Activated naive CD4-positive, alpha-beta T cell treated with anti-CD3 and anti-CD28 coated beads for 36 hours (primary cell): Measurements from ENCODE around the gene PLCD3. TPM values are rescaled to one million over a fixed set of nuclear protein-coding genes. Genes with fewer than 3 reads are reported as not detected.

Experiments used
- CTCF ChIA-PET: fragments of 350-600 bp; sonication (Branson Sonifier 250); formaldehyde crosslinking; loops from one replicate; lab custom pipeline; 2021; ENCODE audit warnings: antibody characterized with exemption; lab: Charles Lee
- DNase-seq: peaks from one replicate; pipeline ENCODE4 v3.0.0-alpha.2; 2020
- H3K27ac Mint-ChIP-seq: one replicate; pipeline ENCODE4 v1.8.0; 2021; ENCODE audit warnings: mild to moderate bottlenecking, mixed read lengths
- H3K27me3 Mint-ChIP-seq: one replicate; pipeline ENCODE4 v1.8.0; 2021; ENCODE audit warnings: low read depth, mixed read lengths
- H3K36me3 Mint-ChIP-seq: one replicate; pipeline ENCODE4 v1.8.0; 2021; ENCODE audit warnings: low read depth, mixed read lengths
- H3K4me1 Mint-ChIP-seq: one replicate; pipeline ENCODE4 v1.8.0; 2021; ENCODE audit warnings: low read depth, mixed read lengths
- H3K4me3 Mint-ChIP-seq: one replicate; pipeline ENCODE4 v1.8.0; 2021; ENCODE audit warnings: mild to moderate bottlenecking, moderate library complexity, mixed read lengths
- H3K9me3 Mint-ChIP-seq: one replicate; pipeline ENCODE4 v1.8.0; 2021; ENCODE audit warnings: mixed read lengths
- intact Hi-C: fragments of 100-400 bp; cut with micrococcal nuclease; formaldehyde crosslinking; loops from one replicate; pipeline ENCODE4 v1.15.1; 2023
- total RNA-seq, 2 experiments: library from RNA; stranded (reverse); gene quantifications; one replicate each; pipeline ENCODE4 v1.2.3, GENCODE V29; 2021

PLCD3 gene
- total RNA-seq, 2 experiments from 2014 or later, result 2.4 TPM

- Mint-ChIP-seq H3K9me3 (no peaks in the 10 kb centered on the region), H3K27me3 (no peaks in the 10 kb centered on the region), H3K27ac (peak overlapping the region; percentile 96), H3K4me3 (peak overlapping the region; percentile 96), H3K36me3 (peaks cover 23% of the 10 kb centered on the region), H3K4me1 (peaks cover 29% of the 10 kb centered on the region)
- DNase-seq, result no peak
- intact Hi-C loops, result no loop called here
- CTCF ChIA-PET, result interaction anchor here (4.1 to 16.6 kb wide), 3 partner anchors 12 to 35 kb away, joined by 22 to 252 read pairs (median 93); partner anchors contain the start of genes ACBD4, HEXIM1 and PLCD3
Measured at GRCh38 chr17:45162025-45162687, 29.8 kb upstream of the PLCD3 start.

GRCh38 chr17:45161288-45162024 is 29.1 kb upstream of the PLCD3 start, which contains the start of gene HEXIM2:
TSS of gene HEXIM2 (plus strand) at chr17:45161875. CDS start at chr17:45162794, 919 bp downstream.
- no peaks in the 10 kb centered on the region for H3K27me3 Mint-ChIP-seq
- peaks cover 23% of the 10 kb centered on the region for H3K36me3 Mint-ChIP-seq
- peaks cover 32% of the 10 kb centered on the region for H3K4me1 Mint-ChIP-seq
- CTCF ChIA-PET, result interaction anchor here (0.6 to 16.6 kb wide), 6 partner anchors 11 to 36 kb away, joined by 3 to 252 read pairs (median 14); partner anchors contain the start of genes ACBD4, HEXIM1 and PLCD3
- peak within 1 kb of the TSS; percentile 96 for H3K27ac Mint-ChIP-seq
- no peaks in the 10 kb centered on the region for H3K9me3 Mint-ChIP-seq
- peak within 1 kb of the TSS; percentile 96 for H3K4me3 Mint-ChIP-seq
- peak; percentile 99 for DNase-seq
- intact Hi-C loops, result loop anchor here (1.0 kb wide), 7 partner anchors 10 to 386 kb away; partner anchors contain the start of genes ACBD4, HEXIM1 and NMT1

- peak overlapping the region; percentile 96 for H3K27ac Mint-ChIP-seq
- DNase-seq, result peak; percentile 63
- intact Hi-C loops, result loop anchor here (1.0 kb wide), 7 partner anchors 11 to 385 kb away; partner anchors contain the start of genes ACBD4, HEXIM1 and NMT1
- H3K4me3 Mint-ChIP-seq, result peak overlapping the region; percentile 96
- CTCF ChIA-PET, result interaction anchor here (0.6 to 16.6 kb wide), 6 partner anchors 11 to 37 kb away, joined by 3 to 252 read pairs (median 14); partner anchors contain the start of genes ACBD4, HEXIM1 and PLCD3
- no peaks in the 10 kb centered on the region for H3K9me3 Mint-ChIP-seq
- H3K36me3 Mint-ChIP-seq, result peaks cover 23% of the 10 kb centered on the region
- peaks cover 37% of the 10 kb centered on the region for H3K4me1 Mint-ChIP-seq
- no peaks in the 10 kb centered on the region for H3K27me3 Mint-ChIP-seq
Measured at GRCh38 chr17:45160447-45161287, 28.4 kb upstream of the PLCD3 start.

- intact Hi-C loops, result no loop called here
- CTCF ChIA-PET, result interaction anchor here (0.9 to 16.6 kb wide), 3 partner anchors 17 to 74 kb away, joined by 3 to 252 read pairs (median 10); partner anchors contain the start of genes ACBD4 and PLCD3
- H3K27ac Mint-ChIP-seq, result no peak overlapping the region
Measured at GRCh38 chr17:45156242-45156641, 23.9 kb upstream of the PLCD3 start.

GRCh38 chr17:45155483-45155882 is 23.2 kb upstream of the PLCD3 start:
- Mint-ChIP-seq H3K27me3 (no peaks in the 10 kb centered on the region), H3K9me3 (no peaks in the 10 kb centered on the region), H3K4me1 (peaks cover 47% of the 10 kb centered on the region), H3K4me3 (no peak overlapping the region), H3K27ac (peak overlapping the region; percentile 54), H3K36me3 (peaks cover 20% of the 10 kb centered on the region)
- CTCF ChIA-PET, result interaction anchor here (0.6 to 16.6 kb wide), 5 partner anchors 18 to 74 kb away, joined by 3 to 252 read pairs (median 10); partner anchors contain the start of genes ACBD4 and PLCD3
- DNase-seq, result no peak
- intact Hi-C loops, result no loop called here

More at GRCh38 chr17:45156242-45156641, 23.9 kb upstream of the PLCD3 start:
- Mint-ChIP-seq H3K9me3 (no peaks in the 10 kb centered on the region), H3K27me3 (no peaks in the 10 kb centered on the region), H3K36me3 (peaks cover 21% of the 10 kb centered on the region), H3K4me1 (peaks cover 41% of the 10 kb centered on the region), H3K4me3 (no peak overlapping the region)
- no peak for DNase-seq

GRCh38 chr17:45155029-45155428 is 22.7 kb upstream of the PLCD3 start:
- CTCF ChIA-PET, result interaction anchor here (0.6 to 16.6 kb wide), 4 partner anchors 18 to 66 kb away, joined by 3 to 252 read pairs (median 16); partner anchors contain the start of genes ACBD4 and PLCD3
- H3K27ac Mint-ChIP-seq, result peak overlapping the region; percentile 54
- intact Hi-C loops, result no loop called here
- H3K36me3 Mint-ChIP-seq, result peaks cover 21% of the 10 kb centered on the region
- H3K4me3 Mint-ChIP-seq, result no peak overlapping the region
- no peaks in the 10 kb centered on the region for H3K9me3 Mint-ChIP-seq
- peaks cover 48% of the 10 kb centered on the region for H3K4me1 Mint-ChIP-seq
- no peak for DNase-seq
- no peaks in the 10 kb centered on the region for H3K27me3 Mint-ChIP-seq

GRCh38 chr17:45150911-45151809 is 18.8 kb upstream of the PLCD3 start:
- peaks cover 17% of the 10 kb centered on the region for H3K36me3 Mint-ChIP-seq
- intact Hi-C loops, result no loop called here
- CTCF ChIA-PET, result interaction anchor here (0.7 to 16.6 kb wide), 11 partner anchors 10 to 160 kb away, joined by 3 to 252 read pairs (median 23); partner anchors contain the start of genes ACBD4, HEXIM2 and PLCD3
- peaks cover 33% of the 10 kb centered on the region for H3K4me1 Mint-ChIP-seq
- H3K4me3 Mint-ChIP-seq, result peak overlapping the region; percentile 50
- no peaks in the 10 kb centered on the region for H3K9me3 Mint-ChIP-seq
- H3K27ac Mint-ChIP-seq, result peak overlapping the region; percentile 68
- no peaks in the 10 kb centered on the region for H3K27me3 Mint-ChIP-seq
- no peak for DNase-seq

GRCh38 chr17:45149669-45150664 is 17.7 kb upstream of the PLCD3 start:
- Mint-ChIP-seq H3K27me3 (no peaks in the 10 kb centered on the region), H3K36me3 (peaks cover 17% of the 10 kb centered on the region), H3K9me3 (no peaks in the 10 kb centered on the region), H3K4me3 (peak overlapping the region; percentile 97), H3K4me1 (peaks cover 33% of the 10 kb centered on the region), H3K27ac (peak overlapping the region; percentile 100)
- CTCF ChIA-PET, result interaction anchor here (0.6 to 16.6 kb wide), 20 partner anchors 11 to 165 kb away, joined by 3 to 252 read pairs (median 5); partner anchors contain the start of genes ACBD4, HEXIM2 and PLCD3
- intact Hi-C loops, result no loop called here
- DNase-seq, result peak; percentile 66

GRCh38 chr17:45149037-45149668 is 16.8 kb upstream of the PLCD3 start:
- Mint-ChIP-seq H3K36me3 (peaks cover 17% of the 10 kb centered on the region), H3K4me1 (peaks cover 36% of the 10 kb centered on the region), H3K4me3 (peak overlapping the region; percentile 97), H3K27me3 (no peaks in the 10 kb centered on the region), H3K27ac (peak overlapping the region; percentile 100), H3K9me3 (no peaks in the 10 kb centered on the region)
- peak; percentile 84 for DNase-seq
- intact Hi-C loops, result no loop called here
- CTCF ChIA-PET, result interaction anchor here (0.7 to 16.6 kb wide), 19 partner anchors 12 to 236 kb away, joined by 3 to 252 read pairs (median 5); partner anchors contain the start of genes ACBD4, DCAKD, HEXIM2 and PLCD3
